Ammon's horn (tissue), 1 donor: Measurements from ENCODE around the gene PRSS21.

Source experiments
- DNase-seq: peaks from one replicate; pipeline ENCODE4 v3.0.0-alpha.2; 2016; ENCODE audit warnings: low spot score

PRSS21 gene

DNA sequence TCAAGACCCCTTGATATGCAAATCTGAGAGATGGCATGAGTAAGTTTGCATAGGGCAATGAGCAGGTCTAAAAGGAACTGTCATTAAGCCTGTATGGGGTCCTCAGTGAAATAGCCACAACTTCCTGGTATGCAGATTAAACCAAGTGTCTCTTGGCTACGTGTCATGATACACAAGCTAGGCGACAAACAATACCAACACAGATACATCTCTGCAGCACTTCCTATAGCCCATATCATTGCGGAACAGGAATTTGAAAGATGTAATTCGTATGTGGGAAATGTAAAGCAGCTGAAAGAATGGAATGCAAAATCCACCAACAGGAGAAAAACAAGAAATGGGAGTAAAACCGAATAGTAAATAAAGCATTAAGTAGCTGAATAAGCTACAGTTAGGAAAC lies 28.1 kb downstream of the PRSS21 start:
- DNase-seq = no peak

GRCh38 chr16:2846511-2847310 lies 29.7 kb downstream of the PRSS21 start:
- no peak for DNase-seq

DNA sequence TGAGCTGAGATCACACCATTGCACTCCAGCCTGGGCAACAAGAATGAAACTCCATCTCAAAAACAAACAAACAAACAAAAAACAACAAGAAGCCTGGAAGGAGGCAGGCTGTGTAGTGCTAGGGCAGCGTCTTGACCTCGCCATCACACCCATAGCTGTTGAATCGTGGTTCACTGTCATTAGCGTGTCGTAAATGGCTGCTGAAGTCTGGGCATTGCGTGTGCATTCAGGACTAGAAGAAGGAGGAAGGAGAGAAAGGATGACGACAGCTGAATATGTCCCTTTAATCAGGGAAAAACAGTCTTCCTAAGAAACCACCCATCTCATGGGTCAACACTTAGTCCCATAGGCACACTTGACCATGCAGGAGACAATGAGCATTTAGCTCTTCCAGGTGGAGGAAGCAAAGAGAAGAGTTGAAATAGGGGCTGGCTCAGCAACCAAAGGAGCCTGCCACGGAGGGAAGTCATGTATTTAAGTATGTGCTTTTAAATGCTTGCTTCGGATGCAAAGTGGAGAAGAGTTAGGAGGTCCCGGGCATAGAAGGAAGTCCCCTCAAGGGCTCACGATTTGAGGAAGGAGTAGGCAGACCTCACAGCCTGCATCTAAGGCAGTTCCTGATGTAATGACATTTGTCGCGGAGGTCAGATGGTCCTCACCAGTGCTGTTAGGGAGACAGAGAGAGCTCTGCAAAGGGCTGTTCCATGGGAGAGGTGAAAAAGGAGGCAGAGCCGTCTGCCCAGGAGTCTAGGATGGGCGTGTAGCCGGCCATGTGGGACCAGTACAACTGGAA lies 32.1 kb downstream of the PRSS21 start:
- no peak for DNase-seq

- no peak for DNase-seq
Observed at GRCh38 chr16:2852003-2852730, 35.1 kb downstream of the PRSS21 start.

DNA sequence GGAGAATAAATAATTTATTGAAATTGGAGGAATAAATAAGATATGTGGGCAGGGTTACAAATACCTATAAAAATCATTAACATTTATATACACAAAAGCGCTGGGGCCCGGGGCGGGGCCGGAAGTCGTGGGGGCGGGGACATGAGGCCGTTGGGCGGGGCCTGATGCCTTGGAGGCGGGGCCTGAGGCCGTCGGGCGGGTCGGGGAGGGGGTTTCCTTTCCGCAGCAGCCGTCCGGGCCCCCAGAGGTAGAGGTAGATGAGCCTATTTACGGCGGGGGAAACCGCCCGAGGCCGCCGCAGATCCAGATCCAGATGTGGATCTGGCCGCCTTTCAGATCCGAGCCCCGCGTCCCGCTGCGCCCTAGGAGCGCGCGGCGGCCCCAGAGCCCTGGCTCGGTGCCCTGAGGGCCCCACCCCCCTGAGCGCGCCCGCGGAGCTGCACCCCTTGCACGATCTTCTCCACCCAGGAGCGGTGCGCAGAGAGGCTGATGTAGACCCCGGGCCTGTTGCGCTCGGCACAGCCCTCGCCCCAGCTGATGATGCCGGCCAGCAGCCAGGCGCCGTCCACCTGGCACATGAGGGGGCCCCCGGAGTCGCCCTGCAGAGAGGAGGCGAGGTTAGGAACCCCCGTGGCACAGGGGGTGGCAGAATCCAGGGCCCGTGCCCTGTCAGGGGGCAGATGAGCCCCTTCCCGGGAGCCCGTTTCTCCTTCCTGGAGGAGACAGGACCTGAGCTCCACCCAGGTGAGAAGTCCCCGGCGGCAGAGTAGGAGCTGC lies 35.9 kb downstream of the PRSS21 start:
- no peak for DNase-seq

DNA sequence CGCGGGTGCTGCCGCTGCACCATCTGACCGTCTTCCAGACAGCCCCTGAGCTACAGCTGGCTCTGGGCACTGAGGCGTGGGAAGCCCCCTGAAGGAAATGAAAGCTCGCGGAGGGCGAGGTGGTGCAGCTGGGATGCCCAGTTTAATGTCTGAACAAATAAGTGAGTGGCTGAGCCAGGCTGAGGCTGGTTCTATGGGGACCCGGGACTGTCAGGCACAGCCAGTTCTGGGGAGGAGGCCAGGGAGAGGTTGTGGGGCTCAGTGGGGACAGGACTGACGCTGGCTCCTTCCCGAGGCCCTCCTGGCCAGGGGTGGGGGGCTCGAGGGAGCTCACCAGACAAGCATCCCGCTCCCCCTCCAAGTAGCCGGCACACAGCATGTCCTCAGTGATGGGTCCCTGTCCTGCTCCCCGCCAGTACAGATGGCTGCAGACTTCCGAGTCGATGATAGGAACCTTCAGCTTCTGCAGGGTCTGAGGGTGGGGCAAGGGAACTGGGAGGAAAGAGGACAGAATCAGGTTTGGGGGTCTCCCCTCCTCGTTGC lies 36.6 kb downstream of the PRSS21 start:
- no peak for DNase-seq

GRCh38 chr16:2854700-2855309 lies 37.8 kb downstream of the PRSS21 start:
- no peak for DNase-seq

GRCh38 chr16:2855536-2855935 lies 38.5 kb downstream of the PRSS21 start:
- no peak for DNase-seq

- no peak for DNase-seq
Observed at GRCh38 chr16:2856061-2856670, 39.1 kb downstream of the PRSS21 start.

- DNase-seq = no peak
Observed at GRCh38 chr16:2856686-2857450, 39.8 kb downstream of the PRSS21 start.

DNA sequence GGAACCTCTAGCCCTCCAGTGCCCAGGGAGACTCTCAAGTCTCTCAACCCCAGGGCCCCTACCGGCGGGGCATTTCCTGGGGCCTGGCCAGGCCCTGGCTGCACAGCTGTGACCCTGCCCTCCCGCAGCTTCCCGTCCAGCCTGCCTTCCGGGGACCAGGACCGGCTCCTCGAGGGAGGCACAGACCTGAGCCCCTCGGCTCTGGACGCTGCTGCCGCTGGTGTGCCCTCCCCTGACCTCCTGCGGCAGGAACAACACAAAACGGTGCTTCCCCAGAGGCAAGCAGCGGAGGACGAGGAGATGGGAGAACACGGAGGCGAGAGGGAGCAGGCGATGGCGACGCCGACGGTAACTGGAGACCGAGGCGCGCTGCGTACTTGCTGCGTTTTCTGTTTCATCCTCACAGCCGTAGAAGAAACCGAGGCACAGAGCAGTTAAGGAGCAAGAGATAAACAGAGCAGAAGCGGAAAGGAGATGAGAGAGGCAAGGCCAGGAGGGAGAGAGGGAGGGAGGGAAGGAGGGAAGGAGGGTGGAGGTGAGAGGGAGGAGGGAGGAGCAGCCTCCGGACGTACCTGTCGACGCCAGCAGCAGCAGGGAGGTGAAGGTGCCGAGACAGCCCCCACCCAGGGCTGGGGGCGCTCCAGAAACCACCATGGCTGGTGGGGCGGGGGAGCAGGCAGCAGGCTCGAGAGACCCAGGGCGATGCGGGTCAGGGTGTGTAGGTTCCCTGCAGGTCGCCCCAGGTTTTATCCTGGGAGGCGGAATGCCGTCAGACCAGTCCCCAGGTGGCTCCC lies 40.6 kb downstream of the PRSS21 start, which contains the start of gene PRSS22:
TSS of gene PRSS22 (minus strand) at position 720 of the 794 bp plus-strand sequence. CDS start at position 654, 66 bp downstream.
- no peak for DNase-seq

DNA sequence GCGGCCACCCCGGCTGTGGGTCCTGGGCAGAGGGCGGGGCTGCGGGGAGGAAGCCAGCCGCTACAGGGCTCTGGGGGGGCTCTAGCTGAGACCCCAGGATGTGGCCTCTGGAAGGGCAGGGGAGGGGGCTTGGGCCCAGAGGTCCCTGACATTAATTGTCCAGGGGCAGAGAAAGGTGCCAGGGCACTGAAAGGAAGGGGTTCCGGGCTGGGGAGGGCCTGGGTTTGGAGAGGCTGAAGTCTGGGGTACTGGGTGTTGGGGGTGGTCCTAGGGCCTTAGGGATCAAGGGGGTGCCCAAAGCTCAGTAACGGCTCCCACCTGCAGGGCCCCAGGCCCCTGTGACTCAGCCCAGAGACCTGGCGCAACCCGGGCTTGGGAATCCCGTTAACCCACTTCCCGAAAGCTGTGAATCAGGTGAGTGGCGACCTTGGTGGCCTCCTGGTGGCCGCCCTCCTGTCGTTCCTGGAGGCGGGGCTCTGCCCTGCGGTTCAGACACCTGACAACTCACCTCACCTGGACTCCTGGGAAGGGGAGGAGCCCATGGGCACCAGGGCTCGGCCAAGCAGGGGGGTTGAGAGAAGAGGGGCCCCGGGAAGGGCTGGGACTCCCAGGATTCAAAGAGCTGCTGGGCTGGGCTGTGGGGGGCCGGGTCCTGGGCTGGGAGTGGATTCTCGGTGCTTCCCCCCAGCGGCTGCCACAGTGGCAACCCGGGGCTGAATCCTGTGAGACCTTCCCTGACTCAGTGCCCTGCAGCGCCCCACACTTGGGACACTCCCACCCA lies 41.4 kb downstream of the PRSS21 start:
- no peak for DNase-seq

DNA sequence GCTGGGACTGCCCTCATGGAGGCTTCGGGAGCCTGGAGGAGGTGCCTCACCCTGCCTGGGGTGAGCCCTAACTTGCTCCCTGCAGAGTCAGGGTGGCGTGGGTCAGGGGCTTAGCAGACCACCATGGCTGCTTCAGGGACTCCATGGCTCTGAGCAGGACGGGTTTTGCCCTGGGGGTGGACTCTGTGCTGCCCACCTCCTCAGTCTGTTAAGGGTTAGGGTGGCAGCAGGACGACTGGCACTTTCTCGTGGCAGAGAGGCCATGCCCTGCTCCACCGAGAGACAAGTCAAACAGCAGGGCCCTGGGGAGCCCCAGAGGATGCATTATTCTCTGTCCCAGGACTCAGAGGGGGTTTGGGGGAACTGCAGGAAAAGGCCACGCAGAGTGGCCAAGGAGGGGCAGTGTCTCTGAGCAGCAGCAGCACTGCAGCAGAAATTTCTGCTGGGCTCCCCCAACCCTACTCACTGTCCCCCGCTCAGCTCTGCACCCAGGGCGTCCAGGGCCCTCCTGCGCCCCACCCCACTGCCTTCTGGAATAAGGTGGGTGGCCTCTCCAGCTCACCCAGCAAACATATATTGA lies 42.7 kb downstream of the PRSS21 start:
- no peak for DNase-seq

DNA sequence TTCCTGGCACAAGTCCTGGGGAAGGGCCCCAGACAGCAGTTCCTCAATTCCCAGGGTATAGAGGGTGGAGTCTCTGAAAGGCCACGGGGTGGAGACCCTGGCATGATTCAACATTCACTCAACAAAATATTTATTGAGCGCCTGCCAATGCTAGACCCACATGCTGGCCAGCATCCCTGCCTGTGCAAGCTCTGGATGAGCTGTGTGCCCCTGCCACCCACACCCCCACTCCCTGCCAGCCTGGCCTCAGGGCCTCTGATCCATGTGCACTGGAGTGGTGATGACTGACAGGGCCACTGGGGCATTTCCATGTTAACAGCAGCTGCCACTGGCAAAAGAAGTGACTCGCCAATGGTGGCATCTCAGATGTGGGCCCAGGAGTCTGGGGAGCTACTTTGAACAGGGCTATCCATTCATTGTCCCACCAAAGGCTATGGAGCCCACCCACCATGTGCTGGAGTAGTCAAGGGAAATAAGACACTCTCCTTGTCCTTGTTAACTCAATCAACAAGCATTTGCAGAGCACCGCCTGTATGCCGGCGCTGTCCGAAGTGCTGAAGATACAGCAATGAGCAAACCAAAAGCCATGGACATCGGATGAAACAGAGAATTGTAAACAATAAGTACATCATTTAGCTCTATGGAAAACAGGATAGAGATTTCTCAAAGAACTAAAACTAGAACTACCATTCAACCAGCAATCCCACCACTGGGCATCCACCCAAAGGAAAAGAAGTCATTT lies 44.0 kb downstream of the PRSS21 start:
- DNase-seq = no peak

- DNase-seq = no peak
Observed at GRCh38 chr16:2865651-2866050, 48.6 kb downstream of the PRSS21 start.

DNA sequence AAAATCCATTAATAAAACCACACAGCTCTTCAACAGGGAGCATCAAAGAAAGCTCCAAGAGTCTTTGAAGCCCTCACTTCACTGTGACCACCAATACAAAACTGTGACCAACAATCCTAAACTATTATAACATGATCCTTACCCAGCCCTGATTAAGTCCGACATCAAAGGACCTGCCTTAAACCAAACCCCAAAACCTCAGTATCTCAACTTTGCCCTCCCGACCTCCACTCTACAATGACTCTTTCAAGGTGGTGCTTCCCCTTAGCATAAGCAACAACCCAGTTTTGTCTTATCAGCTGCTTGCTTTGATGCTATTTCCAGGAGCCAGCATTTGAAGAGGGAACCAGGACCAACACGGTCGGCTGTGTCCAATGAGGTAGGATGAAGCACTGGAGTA lies 49.4 kb downstream of the PRSS21 start:
- DNase-seq = no peak

DNA sequence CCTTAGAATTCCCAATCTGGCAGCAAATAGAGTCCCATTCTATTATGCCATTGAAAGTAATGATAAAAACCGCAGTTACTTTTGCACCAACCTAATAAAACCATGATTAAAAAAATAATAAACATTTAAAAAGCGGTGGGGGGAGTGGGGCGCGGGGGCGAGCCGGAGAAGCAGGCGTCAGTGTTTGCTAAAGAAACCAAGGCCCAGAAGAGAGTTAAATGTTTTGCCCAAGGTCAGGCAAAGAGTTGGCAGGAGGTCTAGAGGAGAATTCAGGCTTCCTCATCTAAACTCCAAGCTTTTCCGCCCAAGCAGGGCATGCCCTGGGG lies 50.6 kb downstream of the PRSS21 start:
- no peak for DNase-seq
